Urinary bladder (tissue), 4 donors: ENCODE measurements around the gene AGXT. TPM values are rescaled to one million over a fixed set of nuclear protein-coding genes. Genes with fewer than 3 reads are reported as not detected.

ENCODE experiments used
- DNase-seq: peaks from one replicate; pipeline ENCODE4 v3.0.0-alpha.2; 2015; ENCODE audit errors: extremely low spot score
- H3K27ac ChIP-seq: one replicate; pipeline ENCODE4 v1.5.1; 2013; ENCODE audit warnings: low read depth, mild to moderate bottlenecking, moderate library complexity
- H3K36me3 ChIP-seq: one replicate; pipeline ENCODE4 v1.6.1; 2013; ENCODE audit warnings: mild to moderate bottlenecking, moderate library complexity; ENCODE audit not compliant: insufficient read depth
- H3K4me1 ChIP-seq: one replicate; pipeline ENCODE4 v1.6.1; 2013; ENCODE audit warnings: mild to moderate bottlenecking, moderate library complexity; ENCODE audit not compliant: insufficient read depth
- H3K4me3 ChIP-seq: one replicate; pipeline ENCODE4 v1.5.1; 2013; ENCODE audit warnings: low read depth, low read length
- WGBS: extraction: QIAGEN DNeasy Blood & Tissue Kit; methylation state at CpG from one replicate; pipeline ENCODE4 v1.1.7; 2013; 5-methylcytosine and 5-hydroxymethylcytosine counted together
- polyA plus RNA-seq: library from polyadenylated mRNA; stranded (reverse); fragments of 200-250 nt; gene quantifications from one replicate; pipeline ENCODE4 v1.2.3, GENCODE V29; 2013
- total RNA-seq: library from RNA; depleted of rRNA; stranded (reverse); fragments of >200 nt; gene quantifications from one replicate; pipeline ENCODE4 v1.2.3, GENCODE V29; 2014
- donor health status: healthy with polysubstance abuse.
- donor health status: healthy.

AGXT gene
- total and polyA plus RNA-seq, 2 donors = 0.49 TPM; not detected in 1

DNA sequence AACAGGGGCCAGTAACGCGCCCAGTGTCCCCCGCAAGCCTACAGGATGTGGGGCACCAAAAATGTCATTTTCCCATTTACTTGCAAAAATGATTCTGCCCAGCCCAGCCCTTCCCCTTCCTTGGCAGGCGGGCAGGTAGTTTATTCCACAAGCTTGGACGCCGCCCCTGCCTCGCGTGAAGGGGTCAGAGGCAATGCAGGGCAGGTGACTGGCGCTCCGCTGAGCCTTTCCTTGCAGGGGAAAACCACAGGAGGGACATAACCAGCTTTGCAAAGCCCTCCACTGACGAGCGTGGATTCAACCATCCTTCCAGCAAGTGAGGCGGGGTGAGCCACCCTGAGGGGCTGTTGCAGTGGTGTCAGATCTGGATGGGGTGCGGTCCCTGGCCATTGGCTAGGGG is 22.1 kb downstream of the AGXT start:
- H3K4me3 ChIP-seq = no peak overlapping the region
- no peak for DNase-seq
- 83% methylated on average over 14 of the region's 14 CpGs for WGBS
- no peaks in the 10 kb centered on the region for H3K4me1 ChIP-seq
- no peak overlapping the region for H3K27ac ChIP-seq
- no peaks in the 10 kb centered on the region for H3K36me3 ChIP-seq

DNA sequence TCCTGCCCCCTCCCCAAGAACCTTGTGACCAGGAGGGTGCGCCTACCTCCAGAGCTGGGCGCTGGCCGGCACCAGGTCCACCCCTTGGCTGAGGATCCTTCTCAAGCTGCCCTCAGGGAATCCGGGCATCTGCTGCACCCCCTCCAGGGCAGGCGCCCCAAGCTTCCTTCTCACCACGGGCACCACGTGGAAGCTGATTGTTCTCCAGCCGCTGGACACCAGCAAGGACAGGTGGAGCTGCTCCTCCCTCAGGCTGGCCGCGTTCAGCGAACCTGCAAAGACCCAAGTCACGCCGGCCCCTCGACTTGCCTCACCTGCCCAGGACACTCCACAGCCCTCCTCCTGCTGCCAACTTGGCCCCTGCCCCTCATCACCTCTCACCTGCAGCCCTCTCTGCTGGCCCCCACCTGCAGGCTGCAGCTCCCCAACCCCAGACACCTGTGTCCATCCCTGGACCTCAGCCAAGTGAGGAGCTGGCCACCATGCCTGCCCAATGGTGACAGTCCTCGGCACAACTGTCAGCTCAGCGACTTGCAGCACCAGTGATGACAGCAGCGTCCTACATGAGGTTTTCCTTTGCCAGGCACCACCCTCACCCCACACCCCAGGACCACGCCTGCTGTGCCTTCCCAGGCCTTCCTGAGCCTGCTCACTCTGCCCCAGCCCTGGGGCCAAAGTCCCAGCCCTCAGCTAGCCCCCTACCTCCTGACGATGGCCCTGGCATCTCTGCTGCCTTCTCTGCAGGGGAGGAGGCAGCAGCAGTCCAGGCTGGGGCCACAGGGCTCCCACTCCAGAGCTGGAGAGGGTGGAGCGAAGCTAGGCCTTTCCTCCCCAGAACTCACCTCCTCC is 23.1 kb downstream of the AGXT start:
- H3K4me3 ChIP-seq = no peak overlapping the region
- DNase-seq = no peak
- 84% methylated on average over 20 of the region's 20 CpGs for WGBS
- no peak overlapping the region for H3K27ac ChIP-seq
- no peaks in the 10 kb centered on the region for H3K4me1 ChIP-seq
- H3K36me3 ChIP-seq = no peaks in the 10 kb centered on the region

DNA sequence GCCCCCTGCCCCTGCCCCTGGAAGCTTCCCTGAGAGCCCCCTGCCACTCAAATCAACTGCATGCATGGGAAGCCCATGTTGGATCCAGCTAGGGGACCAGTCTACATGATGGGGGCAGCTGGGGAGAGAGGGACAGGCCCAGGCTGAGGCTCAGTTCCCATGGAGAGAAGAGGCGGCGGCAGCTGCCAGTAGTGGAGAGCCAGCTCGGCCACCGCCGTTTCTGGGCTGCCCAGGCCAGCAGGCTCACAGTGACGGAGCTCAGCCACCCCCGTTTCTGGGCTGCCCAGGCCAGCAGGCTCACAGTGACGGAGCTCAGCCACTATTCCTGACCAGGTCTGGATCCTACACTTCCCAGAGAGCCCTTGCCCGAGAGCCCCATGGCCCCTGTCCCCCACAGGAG is 23.7 kb downstream of the AGXT start:
- no peaks in the 10 kb centered on the region for H3K36me3 ChIP-seq
- no peaks in the 10 kb centered on the region for H3K4me1 ChIP-seq
- no peak overlapping the region for H3K27ac ChIP-seq
- WGBS = 78% methylated on average over 9 of the region's 9 CpGs
- H3K4me3 ChIP-seq = no peak overlapping the region
- DNase-seq = no peak

DNA sequence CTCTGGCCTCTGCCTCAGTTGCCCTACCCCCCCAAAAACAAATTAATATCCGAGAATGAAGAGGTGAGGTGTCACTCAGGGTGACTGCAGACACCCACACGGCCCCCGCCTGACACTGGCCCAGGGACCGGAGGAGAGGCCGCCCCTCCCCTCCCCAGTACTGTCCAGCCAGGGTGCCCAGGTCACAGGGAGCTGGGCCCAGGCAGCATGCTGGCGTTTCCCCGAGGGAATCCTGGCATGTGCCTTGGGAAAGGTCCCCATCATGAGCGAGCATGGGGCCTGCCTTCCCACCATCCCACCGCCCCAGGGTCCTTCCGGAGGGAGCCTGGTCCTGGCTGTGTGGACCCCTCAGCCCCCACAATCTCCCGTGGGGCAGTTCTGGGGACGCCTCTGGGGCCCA is 24.3 kb downstream of the AGXT start:
- Histone ChIP-seq H3K27ac (no peak overlapping the region), H3K36me3 (no peaks in the 10 kb centered on the region), H3K4me1 (no peaks in the 10 kb centered on the region), H3K4me3 (no peak overlapping the region)
- WGBS = 81% methylated on average over 12 of the region's 12 CpGs
- DNase-seq = no peak

DNA sequence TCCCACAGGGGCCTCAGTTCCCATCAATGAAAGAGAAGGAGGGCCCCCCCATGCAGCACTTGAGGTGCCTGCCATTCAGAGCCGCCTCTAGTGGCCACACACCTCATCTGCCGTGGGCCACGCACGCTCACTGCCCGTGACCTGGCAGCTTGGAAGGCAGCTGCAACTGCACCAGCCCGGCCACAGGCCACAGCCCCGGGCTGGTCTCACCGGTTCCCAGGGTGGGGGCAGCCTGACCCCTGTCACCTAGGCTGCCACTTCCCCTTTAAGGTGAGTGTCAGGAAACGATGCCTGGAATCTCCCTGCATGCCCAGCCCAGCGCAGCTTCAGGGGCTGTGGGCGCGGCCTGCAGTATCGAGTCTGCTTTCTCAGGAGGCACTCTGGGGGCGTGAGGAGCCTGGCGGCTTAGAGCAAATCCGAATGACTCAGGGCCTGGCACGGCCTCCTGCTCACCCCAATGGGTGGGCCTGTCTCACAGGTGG is 24.8 kb downstream of the AGXT start:
- no peak overlapping the region for H3K27ac ChIP-seq
- 32% methylated on average over 17 of the region's 17 CpGs for WGBS
- H3K4me1 ChIP-seq = no peaks in the 10 kb centered on the region
- DNase-seq = no peak
- no peak overlapping the region for H3K4me3 ChIP-seq
- no peaks in the 10 kb centered on the region for H3K36me3 ChIP-seq

DNA sequence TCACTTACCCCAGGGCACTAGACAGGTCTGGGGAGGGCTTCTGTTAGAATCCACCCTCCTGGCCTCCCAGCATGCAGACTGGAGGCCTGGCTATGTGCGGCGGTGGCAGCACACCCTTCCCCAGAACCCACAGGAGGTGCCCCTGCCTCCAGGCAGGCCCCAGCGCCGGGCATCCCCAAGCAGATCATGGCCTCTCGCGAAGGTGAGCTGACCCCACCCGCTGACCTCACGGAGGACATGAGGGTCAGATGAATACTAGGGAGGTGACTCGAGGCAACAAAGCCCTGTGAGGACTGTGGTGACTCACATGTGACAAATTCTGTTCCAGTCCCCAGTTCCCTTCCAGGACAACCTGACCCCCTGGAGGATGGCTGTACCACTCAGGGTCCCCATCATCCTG is 25.4 kb downstream of the AGXT start:
- DNase-seq = no peak
- no peaks in the 10 kb centered on the region for H3K4me1 ChIP-seq
- H3K36me3 ChIP-seq = no peaks in the 10 kb centered on the region
- H3K27ac ChIP-seq = no peak overlapping the region
- H3K4me3 ChIP-seq = no peak overlapping the region
- 74% methylated on average over 9 of the region's 9 CpGs for WGBS

DNA sequence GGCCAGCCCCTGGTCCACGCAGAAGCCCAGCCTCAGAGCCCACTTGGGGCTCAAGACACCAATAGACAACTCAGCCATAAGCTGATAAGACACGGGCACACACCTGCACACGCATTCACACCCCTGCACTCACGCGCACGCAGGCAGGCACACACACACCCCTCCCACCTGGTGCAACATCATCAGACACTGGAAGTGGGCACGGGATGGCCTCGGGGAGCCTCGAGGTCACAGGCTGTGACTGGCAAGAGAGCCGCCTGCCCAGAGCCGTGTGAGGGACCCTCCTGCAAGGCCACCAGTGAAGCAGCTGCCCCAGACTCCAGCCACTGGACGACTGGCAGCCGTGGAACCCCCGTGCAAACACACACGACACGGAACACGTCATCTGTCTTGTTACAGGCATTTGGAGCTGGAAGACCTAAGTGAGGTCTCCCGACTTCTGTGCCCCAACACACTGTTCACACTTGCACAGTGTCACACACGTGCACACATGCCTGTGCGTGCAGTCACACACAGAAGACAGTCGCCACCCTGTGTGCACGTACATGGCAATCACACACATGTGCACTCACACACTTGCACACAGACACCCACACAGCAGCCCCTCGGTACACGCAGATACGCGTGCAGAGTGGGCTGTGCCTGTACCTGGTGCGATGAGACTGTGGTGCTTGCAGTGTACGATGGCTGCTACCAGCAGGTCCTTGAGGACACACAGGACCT is 26.4 kb downstream of the AGXT start:
- H3K36me3 ChIP-seq = no peaks in the 10 kb centered on the region
- H3K4me3 ChIP-seq = no peak overlapping the region
- H3K4me1 ChIP-seq = no peaks in the 10 kb centered on the region
- DNase-seq = no peak
- no peak overlapping the region for H3K27ac ChIP-seq
- WGBS = 86% methylated on average over 28 of the region's 28 CpGs

DNA sequence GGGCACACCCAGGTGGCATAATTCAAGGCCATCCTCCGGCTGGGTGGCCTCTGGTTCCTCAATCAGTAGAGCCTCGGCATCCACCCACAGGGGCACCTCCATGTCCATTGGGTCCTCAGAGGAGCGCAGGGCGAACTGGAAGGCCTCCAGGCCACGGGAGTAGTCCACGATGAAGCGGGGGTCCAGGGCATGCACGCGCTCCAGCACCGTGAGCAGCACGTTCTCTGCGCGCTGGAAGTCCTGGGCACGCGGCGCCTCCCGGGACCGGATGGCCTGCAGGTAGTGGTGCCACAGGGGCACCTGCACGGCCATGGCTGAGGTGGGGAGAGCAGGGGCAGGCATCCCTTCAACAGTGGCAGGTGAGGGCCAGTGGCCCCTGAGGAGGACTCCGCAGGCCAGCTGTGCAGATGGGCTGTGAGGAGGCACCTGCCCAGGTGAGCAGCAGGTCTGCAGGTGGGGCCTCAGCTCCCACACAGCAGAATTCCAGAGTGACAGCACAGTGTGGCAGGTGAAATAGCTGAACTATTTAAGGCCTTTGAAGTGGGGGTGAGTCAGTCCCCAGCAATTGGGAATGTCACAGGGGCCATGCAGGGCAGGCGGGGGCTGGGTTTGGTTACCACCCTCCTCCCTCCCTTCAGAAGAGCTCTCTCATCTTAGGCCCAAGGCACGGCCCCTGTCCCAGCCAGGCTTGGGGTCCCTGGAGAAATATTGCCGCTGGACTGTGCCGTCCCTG is 27.2 kb downstream of the AGXT start, which contains the start of gene MAB21L4:
Gene MAB21L4, minus strand, starts transcription at position 501 of the 733 bp plus-strand sequence. Its CDS starts 159 bp downstream, at position 342.
- DNase-seq = no peak
- no peaks in the 10 kb centered on the region for H3K36me3 ChIP-seq
- no peaks in the 10 kb centered on the region for H3K4me1 ChIP-seq
- H3K27ac ChIP-seq = no peak within 1 kb of the TSS
- 86% methylated on average over 24 of the region's 24 CpGs for WGBS
- no peak within 1 kb of the TSS for H3K4me3 ChIP-seq

DNA sequence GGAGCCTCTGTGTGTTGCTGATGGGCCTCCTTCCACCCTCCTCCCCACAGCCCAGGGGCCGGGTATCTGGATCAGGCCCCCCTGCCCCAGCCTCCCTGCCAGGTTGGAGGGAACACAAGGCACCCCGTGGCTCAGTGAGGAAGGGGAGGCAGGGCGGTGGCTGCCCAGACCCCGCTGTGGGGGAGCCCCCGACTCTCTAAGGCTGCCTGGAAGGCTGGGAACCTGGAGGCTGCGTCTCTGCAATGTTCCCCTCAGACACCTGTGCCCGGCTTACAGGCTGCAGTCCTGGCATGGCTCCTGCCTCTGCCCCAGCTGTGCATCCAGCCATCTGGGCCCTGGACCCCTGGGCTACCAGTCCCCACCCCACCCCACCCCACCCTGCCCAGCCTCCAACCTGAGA is 27.8 kb downstream of the AGXT start:
- no peak overlapping the region for H3K27ac ChIP-seq
- H3K4me3 ChIP-seq = no peak overlapping the region
- H3K36me3 ChIP-seq = no peaks in the 10 kb centered on the region
- 56% methylated on average over 7 of the region's 7 CpGs for WGBS
- no peak for DNase-seq
- no peaks in the 10 kb centered on the region for H3K4me1 ChIP-seq

DNA sequence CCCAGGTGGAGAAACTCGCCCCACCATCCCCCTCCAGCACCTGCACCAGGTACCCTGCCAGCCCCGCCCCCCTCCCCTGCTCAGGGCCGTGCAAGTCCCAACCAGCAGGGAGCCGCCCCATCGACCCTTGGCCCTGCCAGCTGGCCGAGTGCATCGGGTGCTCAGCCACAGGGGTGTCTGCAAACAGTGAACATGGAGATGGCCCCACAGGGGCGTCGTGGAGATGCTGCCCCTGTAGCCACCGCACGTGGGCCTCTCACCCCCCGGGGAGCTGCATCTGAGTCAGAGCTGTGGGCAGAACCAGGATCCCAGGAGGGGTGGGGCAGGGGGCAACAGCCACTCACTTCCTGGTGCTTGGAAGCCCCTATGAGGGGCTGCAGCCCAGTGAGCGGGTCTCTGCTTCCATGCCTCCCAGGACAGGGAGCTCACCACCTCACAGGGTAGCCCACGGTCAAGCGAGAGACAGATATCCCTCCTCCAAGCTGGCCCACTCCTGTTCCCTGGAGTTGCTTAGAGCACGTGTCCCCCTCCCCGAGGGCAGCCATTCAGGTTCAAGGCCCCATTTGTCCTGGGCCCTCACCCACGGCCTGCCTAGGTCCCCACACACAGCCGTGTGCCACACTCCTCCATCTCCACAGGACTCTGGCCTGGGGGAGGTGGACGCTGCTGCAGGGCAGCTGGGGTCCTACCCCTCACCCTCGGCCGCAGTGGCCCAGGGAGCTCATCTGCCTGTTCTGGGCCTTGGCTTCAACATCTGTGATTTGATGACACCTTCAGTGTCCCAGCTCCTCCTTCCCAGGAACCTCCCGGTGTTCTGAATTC is 28.5 kb downstream of the AGXT start:
- no peak for DNase-seq
- no peaks in the 10 kb centered on the region for H3K4me1 ChIP-seq
- WGBS = 72% methylated on average over 23 of the region's 23 CpGs
- H3K4me3 ChIP-seq = no peak overlapping the region
- no peak overlapping the region for H3K27ac ChIP-seq
- no peaks in the 10 kb centered on the region for H3K36me3 ChIP-seq

DNA sequence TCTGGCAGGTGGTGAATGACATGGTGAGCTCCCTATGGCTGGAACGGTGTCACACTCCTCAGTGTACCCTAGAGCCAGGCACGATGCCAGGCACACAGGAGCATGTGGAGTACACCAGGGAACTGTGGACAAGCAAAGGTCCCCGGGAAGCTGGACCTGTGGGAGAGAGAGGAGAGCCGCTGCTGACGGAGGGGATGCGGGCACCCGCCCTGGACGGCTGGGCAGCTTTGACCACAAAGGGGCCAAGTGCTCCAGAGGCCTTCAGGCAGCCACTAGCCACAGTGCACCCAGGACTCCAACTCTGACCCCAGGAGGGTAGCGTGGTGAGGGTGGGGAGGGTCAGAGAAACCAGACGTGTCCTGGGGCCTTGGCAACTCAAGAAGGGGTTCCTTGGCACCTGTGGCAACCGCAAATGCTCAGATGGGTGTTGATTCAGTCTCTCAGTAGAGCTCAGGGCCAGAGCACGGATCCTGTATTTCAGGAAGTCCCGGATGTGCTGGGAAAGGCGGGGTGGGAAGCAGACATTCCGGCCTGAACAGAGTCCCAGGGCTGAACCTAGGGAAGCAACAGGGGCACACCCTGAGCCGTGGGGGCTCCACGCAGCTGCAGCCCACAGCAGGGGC is 29.6 kb downstream of the AGXT start:
- Histone ChIP-seq H3K4me1 (no peaks in the 10 kb centered on the region), H3K27ac (peak overlapping the region; percentile 57), H3K4me3 (no peak overlapping the region), H3K36me3 (no peaks in the 10 kb centered on the region)
- DNase-seq = peak; percentile 48
- WGBS = 63% methylated on average over 17 of the region's 17 CpGs

DNA sequence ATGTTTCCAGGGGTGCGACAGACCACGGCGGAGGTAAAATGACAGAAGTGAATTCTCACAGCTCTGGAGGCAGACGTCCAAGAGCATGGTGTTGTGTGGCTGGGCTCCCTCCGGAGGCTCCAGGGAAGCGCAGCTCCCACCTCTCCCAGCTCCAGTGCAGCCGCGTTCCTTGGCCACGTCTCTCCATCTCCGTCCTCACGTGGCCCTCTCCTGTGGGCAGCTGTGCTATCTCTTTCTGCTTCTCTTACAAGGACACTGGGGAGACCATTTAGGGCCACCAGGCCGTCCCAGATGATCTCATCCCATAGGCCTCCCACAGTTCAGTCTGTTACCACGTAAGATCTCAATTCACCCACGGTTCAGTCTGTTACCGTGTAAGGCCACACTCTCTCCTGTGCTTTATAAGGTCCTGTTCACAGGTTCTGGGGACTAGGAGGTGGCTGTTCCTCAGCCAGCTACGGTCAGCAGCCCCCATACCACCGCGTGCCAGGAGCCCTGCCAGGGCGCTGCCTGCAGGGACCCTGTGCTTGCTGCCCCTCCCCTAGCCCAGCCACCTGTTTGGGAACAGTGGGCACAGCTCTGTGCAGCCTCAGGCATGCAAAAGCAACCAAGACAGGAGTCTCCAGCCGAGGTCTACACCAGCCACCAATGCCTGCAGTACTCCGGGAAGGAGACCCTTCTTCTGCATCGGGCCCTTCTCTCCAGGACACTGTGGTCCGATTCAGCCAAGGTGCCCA is 30.3 kb downstream of the AGXT start:
- no peaks in the 10 kb centered on the region for H3K36me3 ChIP-seq
- DNase-seq = no peak
- no peaks in the 10 kb centered on the region for H3K4me1 ChIP-seq
- H3K4me3 ChIP-seq = no peak overlapping the region
- peak overlapping the region; percentile 58 for H3K27ac ChIP-seq
- 54% methylated on average over 23 of the region's 23 CpGs for WGBS
